Kidney (tissue), 14 donors: ENCODE data around the gene CHST13. TPM values are rescaled to one million over a fixed set of nuclear protein-coding genes. Genes with fewer than 3 reads are reported as not detected.

Experiments
- DNase-seq, 5 donors: peaks; one replicate each; pipeline ENCODE4 v3.0.0-alpha.2; 2013 to 2020
- FAIRE-seq: peaks from 2 replicates; lab custom pipeline; 2012; peaks lifted over from hg19 to GRCh38; lab: Jason Lieb, UNC
- H3K27ac ChIP-seq, 2 donors: one replicate each; pipeline ENCODE4 v1.7.0; 2013; ENCODE audit warnings: low read depth in 2 of 2, low read length in 2 of 2, inconsistent platforms in 1 of 2
- H3K27me3 ChIP-seq: one replicate; pipeline ENCODE4 v1.7.1; 2013; ENCODE audit warnings: low read length, inconsistent platforms; ENCODE audit not compliant: control insufficient read depth, insufficient read depth
- H3K36me3 ChIP-seq, 3 donors: one replicate each; pipeline versions ENCODE4 v1.7.0 to v1.7.1; 2013; ENCODE audit warnings: low read length in 3 of 3, control low read depth in 1 of 3, inconsistent platforms in 1 of 3; ENCODE audit not compliant: insufficient read depth in 3 of 3, control insufficient read depth in 2 of 3
- H3K4me1 ChIP-seq, 3 donors: one replicate each; pipeline versions ENCODE4 v1.7.0 to v1.7.1; 2013; ENCODE audit warnings: low read length in 3 of 3, inconsistent platforms in 1 of 3, low read depth in 1 of 3; ENCODE audit not compliant: control insufficient read depth in 2 of 3, insufficient read depth in 2 of 3
- H3K4me3 ChIP-seq, 3 donors: one replicate each; pipeline versions ENCODE4 v1.7.0 to v1.8.1; 2013; ENCODE audit warnings: low read length in 3 of 3, control low read depth in 1 of 3, inconsistent platforms in 1 of 3
- H3K9ac ChIP-seq, 3 donors: one replicate each; pipeline versions ENCODE4 v1.7.0 to v1.7.1; 2013; ENCODE audit warnings: low read length in 3 of 3, control low read depth in 1 of 3, inconsistent platforms in 1 of 3
- H3K9me3 ChIP-seq, 3 donors: one replicate each; pipeline versions ENCODE4 v1.7.0 to v1.7.1; 2013; ENCODE audit warnings: low read length in 3 of 3, control low read depth in 1 of 3, inconsistent platforms in 1 of 3; ENCODE audit not compliant: control insufficient read depth in 2 of 3, insufficient read depth in 1 of 3
- intact Hi-C: fragments of 100-400 bp; cut with DNase I; formaldehyde crosslinking; loops from one replicate; pipeline ENCODE4 v1.11.1; 2022
- polyA plus RNA-seq: library from polyadenylated mRNA; stranded (reverse); fragments of 350-450 nt; fragmentation: Illumina TruSeq; extraction: RNeasy Lipid Tissue Mini Kit (QIAGEN cat#74804); gene quantifications from one replicate; pipeline ENCODE4 v1.2.3, GENCODE V29; 2014; ENCODE audit warnings: low read depth, low replicate concordance; ENCODE audit not compliant: insufficient read depth
- total RNA-seq: library from RNA; stranded (reverse); fragmentation: NEBNext Ultra II Directional; extraction: Animal tissue kit (Norgen Biotek cat#: 25700); gene quantifications from one replicate; pipeline ENCODE4 v1.2.1, GENCODE V29; 2021
- TF ChIP-seq, protein P1 (sequence below): IDR thresholded peaks from 3 replicates; pipeline ENCODE4 v1.5.1; 2012; ENCODE audit warnings: mild to moderate bottlenecking, moderate library complexity, borderline replicate concordance; ENCODE audit not compliant: insufficient read depth; ENCODE audit errors: extremely low read depth
- donor health status: control.
- donor health status: control.
- donor health status: control.
- donor health status: control.
- donor health status: control.
- donor health status: DM: yes; HTN: yes; CAD: no.
- donor health status: Normal renal cell carcinoma (clear cell type).

CHST13 gene
- total and polyA plus RNA-seq, 2 donors from 2014 or later = 3.3 to 7.0 TPM

DNA sequence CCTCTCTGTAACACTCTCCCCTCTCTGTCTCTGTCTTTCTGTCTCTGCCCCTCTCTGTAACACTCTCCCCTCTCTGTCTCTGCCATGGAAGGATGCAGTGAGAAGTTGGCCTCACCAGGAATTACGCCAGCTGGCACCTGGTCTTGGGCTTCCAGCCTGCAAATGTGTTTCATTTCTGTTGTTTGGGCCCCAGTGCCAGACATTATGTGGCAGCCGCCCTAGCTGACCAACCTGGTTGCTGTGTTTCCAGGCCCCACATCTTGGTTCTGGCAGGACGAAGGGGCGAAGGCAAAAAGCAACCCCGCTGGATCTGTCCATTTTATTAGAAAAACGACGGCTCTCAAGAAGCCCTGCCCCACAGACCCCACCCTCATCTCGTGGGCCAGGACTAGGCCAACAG lies 43.1 kb upstream of the CHST13 start:
- H3K27me3 ChIP-seq = no peaks in the 10 kb centered on the region
- DNase-seq = peak in 1 of 5 donors; percentile 22
- H3K4me1 ChIP-seq = peaks cover 0 to 2% (median 0%) of the 10 kb centered on the region in 3 donors
- no peak overlapping the region for H3K4me3 ChIP-seq
- no peak overlapping the region for H3K27ac ChIP-seq
- no peaks in the 10 kb centered on the region for H3K36me3 ChIP-seq
- intact Hi-C loops = no loop called here
- FAIRE-seq = no peak
- H3K9ac ChIP-seq = no peak overlapping the region
- H3K9me3 ChIP-seq = no peaks in the 10 kb centered on the region
- TF ChIP-seq, protein P1, sequence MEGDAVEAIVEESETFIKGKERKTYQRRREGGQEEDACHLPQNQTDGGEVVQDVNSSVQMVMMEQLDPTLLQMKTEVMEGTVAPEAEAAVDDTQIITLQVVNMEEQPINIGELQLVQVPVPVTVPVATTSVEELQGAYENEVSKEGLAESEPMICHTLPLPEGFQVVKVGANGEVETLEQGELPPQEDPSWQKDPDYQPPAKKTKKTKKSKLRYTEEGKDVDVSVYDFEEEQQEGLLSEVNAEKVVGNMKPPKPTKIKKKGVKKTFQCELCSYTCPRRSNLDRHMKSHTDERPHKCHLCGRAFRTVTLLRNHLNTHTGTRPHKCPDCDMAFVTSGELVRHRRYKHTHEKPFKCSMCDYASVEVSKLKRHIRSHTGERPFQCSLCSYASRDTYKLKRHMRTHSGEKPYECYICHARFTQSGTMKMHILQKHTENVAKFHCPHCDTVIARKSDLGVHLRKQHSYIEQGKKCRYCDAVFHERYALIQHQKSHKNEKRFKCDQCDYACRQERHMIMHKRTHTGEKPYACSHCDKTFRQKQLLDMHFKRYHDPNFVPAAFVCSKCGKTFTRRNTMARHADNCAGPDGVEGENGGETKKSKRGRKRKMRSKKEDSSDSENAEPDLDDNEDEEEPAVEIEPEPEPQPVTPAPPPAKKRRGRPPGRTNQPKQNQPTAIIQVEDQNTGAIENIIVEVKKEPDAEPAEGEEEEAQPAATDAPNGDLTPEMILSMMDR = no peak

DNA sequence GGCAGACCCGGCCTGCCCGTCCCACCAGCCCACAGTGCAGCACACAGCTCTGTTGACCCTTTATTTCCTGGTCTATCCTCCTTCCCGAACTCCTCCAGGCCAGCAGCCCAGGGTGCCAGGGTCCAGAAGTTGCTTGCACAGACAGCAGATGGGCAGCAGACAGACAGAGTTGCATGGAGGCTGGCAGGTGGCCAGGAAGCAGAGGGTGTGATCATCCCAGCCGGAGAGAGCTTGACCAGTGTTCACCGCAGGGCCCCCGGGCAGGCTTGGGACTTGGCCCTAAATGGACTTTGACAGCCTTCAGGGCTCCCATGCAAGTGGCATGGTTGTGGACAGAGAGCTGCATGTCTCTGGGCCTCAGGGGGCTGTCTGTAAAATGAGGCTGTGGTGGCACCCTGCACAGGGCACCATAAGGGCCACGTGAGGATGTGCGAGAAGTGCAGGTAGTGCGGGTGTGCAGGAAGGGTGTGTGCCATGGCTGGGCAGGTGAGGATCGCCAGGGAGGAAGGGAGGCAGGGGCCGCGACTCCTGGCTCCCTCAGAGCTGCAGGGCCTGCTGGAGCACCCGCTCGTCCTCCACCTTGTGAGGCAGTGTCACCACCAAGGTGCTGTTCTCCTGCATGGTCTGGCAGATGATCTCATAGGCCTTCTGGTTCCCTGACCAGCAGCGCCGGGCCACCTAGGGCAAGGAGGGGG lies 42.0 kb upstream of the CHST13 start:
- intact Hi-C loops = no loop called here
- no peak overlapping the region for H3K27ac ChIP-seq
- no peak overlapping the region for H3K4me3 ChIP-seq
- H3K36me3 ChIP-seq = no peaks in the 10 kb centered on the region
- DNase-seq = peak in 2 of 5 donors; percentile 34 to 72
- peaks cover 0 to 3% (median 0%) of the 10 kb centered on the region in 3 donors for H3K4me1 ChIP-seq
- H3K9ac ChIP-seq = no peak overlapping the region
- no peaks in the 10 kb centered on the region for H3K9me3 ChIP-seq
- no peak for FAIRE-seq
- TF ChIP-seq, protein P1 = no peak
- no peaks in the 10 kb centered on the region for H3K27me3 ChIP-seq

DNA sequence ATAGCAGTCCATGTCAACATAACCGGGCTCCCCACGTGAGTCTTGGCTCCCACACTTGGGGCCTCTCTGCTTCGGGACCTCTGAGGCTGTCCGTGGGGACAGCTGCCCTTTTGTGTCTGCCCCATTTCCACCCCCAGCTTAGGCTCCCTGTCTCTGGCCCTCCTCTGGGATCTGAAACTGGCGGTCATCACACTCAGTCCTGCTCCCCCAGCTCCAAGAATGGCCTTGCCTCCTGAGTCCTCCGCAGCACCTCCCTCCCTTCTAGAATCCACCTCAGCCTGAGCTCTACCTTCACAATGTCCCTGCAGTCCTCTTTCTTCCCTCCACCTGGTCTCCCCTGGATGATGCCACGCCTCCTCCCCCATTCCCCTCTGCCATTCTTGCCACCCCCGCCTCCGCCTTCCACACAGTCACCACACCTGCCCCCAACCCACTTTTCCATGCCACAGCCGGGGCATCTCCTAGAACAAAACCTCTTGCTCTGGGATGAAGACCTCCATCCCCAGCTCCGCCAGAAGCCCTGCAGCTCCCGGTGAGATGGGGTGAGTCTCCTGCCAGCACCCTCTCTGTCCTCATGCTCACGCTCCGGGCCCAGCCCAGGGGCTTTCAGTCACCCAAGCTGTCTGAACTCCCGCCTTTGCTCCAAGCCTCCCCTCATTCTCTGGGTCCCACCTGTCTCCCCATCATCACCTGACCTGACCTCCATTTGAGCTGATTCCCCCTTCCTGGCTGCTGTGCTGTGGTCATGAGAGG lies 41.3 kb upstream of the CHST13 start:
- Histone ChIP-seq H3K4me1 (peaks cover 0 to 5% (median 0%) of the 10 kb centered on the region in 3 donors), H3K4me3 (no peak overlapping the region), H3K9me3 (no peaks in the 10 kb centered on the region), H3K36me3 (no peaks in the 10 kb centered on the region), H3K27me3 (no peaks in the 10 kb centered on the region), H3K9ac (no peak overlapping the region), H3K27ac (no peak overlapping the region)
- DNase-seq = peak in 1 of 5 donors; percentile 45
- FAIRE-seq = no peak
- TF ChIP-seq, protein P1 = no peak
- intact Hi-C loops = no loop called here
